ACHN (cell line): ENCODE data around the gene SMCO4.
"Not testable (repeated sequence)": the region's sequence is repeated elsewhere in the genome, so short reads cannot be mapped to it uniquely, and the experiment has no call there.

Source experiments
- DNase-seq: peaks from one replicate; pipeline ENCODE4 v3.0.0-alpha.2; 2015
- in situ Hi-C: cut with HindIII; loops from 2 replicates; pipeline ENCODE4 v1.10.0; 2017; ENCODE audit warnings: low sequenced_read_pairs, low pct_ligation_motif_present, low pct_unique_long_range_greater_than_20kb

SMCO4 gene

DNA sequence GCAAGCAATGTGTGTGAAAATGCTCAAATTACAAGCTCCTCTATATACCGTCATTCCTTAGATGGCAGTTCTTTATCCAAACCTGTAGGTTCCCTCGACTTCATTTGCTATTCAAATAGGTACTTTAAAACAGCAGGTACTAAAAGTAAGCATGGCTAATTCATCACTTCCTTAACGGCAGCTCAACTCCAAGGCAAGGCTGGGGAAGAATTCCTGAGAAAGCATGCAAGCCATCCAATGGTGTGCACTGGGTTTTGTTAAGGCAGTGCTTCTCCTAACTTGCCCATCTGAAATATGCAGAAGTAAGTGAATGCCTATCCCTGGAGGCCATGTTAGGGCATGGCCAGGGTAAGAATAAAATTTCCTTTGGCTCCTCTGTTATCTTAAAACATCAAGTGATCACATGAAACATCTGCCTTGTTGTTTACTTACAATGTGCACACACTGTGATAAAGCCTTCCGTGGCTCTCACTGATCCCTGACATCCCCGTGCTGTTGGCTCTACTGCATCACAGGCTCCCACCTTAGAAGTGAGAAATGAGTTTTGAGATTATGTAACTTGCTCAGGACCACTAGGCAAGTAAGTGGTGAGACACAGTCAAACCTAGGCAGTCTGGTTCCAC, 52.1 kb downstream of the SMCO4 start:
- DNase-seq: no peak
- in situ Hi-C loops: no loop called here

DNA sequence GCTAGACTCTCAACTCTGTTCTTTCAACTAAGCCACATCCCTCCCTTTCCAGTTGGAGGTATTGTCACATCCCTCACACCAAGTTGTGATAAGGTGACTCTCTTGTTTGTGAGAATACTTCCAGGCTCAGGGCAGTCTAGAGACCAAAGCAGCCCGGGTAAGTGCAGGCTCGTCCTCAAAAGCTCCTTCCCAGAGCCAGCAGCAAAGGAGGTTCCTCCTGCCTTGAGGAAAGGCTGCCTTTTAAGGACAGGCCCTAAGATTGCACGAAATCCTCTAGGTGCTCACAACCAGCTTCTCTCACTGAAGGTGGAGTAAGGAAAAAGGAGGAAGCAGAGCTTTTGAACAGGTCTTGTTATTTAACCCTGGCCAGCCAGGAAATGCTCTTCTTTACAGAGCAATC, 53.4 kb downstream of the SMCO4 start:
- DNase-seq: no peak
- in situ Hi-C loops: no loop called here

DNA sequence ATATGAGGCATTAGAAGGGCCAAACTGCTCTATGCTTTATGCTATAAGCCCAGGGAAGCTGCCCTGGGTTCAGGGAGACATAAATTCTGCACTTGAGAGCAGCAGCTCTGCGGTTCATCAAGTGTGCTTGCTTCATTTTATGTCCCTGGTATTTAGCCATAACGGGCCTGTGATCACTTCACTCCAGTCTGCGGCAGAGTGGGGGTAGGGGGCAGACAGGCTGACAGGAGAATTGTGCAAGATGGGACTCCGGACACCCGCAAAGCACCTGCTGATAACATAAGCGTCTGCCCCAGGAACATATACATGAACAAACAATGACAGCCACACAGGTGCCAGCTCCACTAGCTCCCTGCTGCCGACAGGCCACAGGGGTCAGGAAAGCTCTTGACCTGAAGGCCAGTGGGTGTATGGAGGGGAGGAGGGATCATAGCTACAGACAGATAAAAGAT, 56.1 kb downstream of the SMCO4 start:
- DNase-seq: no peak
- in situ Hi-C loops: no loop called here

DNA sequence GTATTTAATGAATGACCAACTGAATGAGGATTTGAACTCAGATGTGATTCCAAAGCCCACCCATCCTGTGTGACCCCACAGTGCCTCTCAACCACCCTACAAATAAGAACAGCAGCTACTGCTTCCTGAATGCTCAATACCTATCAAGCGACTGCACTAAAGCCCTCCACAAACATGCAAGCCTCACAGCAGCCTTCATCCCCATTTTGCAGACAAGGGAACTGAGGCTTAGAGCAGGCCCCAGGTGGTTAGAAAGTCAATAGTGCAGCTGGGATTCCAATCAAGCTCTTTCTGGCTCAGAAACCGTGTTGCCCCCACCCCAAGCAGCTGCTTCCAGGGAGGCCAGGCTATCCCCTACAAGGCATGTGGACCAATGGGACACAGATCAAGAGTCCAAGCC, 57.2 kb downstream of the SMCO4 start:
- in situ Hi-C loops: no loop called here
- no peak for DNase-seq

DNA sequence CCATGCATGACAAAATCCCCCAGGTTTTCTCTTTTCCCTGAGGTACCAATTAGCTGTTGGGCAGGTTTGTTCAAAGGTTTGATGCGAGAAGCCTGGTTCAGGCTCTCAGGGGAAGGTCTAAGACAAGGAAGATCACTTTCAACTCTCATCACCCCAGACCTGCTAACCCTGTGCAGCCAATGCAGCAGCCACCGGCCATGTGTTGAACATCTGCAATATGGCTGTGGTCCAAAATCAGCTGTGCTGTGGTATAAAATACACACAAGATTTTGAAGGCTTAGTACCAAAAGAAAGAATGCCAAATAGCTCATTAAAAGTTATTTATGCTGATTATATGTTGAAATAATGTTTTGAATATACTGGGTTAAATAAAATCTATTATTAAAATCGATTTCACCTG, 58.5 kb downstream of the SMCO4 start:
- DNase-seq: no peak
- in situ Hi-C loops: no loop called here

DNA sequence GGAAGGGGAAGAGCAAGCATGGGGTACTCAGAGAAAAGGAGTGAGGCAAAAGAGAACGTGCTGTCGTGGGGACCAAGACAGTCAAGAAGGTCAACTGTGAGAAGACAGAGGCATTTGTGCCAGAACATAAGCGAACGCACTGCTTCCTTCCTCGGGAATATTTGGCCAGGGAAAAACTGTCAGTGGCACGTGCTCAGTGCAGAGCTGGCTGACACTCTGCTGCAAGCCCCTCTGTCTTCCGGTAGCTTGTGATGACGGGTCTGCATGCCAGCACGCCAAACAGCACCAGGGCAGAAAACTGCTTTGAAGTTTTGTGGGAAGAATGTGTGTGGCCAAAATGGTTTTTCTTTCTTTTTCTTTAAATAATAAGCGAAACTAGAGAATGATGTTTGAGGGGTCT, 60.6 kb downstream of the SMCO4 start:
- in situ Hi-C loops: no loop called here

DNA sequence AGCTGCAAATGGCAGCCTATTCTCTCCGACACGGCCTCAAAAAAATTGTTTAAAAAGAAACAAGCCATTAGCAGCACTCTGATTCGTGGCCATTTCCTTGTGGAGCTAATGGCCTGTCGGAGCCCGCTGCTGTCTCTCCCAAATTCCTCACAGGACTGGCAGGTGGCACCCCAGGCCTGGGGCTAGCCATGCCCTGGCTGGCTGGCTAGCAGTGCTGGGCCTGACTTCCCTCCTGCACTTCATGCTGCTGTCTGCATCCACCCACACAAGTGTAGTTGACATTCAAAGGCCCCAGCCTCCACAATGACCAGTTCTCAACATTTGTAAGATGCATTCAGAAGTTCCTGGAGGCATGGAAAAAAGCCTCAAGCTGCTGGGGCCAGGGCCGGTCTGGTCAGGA, 61.5 kb downstream of the SMCO4 start:
- in situ Hi-C loops: no loop called here
- no peak for DNase-seq

More for the DNA sequence above, 60.6 kb downstream of the SMCO4 start:
- DNase-seq: no peak

DNA sequence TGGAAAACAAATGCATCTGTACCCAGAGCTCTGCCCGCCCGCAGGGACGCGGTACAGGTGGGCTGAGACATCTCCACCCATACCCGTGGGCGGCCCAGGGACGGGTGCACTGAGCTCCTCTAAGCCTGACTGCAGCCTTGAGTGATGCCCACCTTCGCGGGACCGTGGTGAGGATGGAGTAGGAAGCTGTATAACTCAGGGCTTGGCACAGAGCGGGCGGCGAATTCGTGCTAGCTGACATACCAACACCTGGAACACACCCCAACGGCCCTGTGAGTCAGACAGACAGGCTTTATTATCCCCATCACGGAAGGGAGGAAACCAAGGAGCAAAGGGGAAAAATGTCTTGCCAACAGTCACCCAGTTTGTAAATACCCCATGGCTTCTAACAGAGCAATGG, 61.9 kb downstream of the SMCO4 start:
- DNase-seq: no peak
- in situ Hi-C loops: no loop called here

DNA sequence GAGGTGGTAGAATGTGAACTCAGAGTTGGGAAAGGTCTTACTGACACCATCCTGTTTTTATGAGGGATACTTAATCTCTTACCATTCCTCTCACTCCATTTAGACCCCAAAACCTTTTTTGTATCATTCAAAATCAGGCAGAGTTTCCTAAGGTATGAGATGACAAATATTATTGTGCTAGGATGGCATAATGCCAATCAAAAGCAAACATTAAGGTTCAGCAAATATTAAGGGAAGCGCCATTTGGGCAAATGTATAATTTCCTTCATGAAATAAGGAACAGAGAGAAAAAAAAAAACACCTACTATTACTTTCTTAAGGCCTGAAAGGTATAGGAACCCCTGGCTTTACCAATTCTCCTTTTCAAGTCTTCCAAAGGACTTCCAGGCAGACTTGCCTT, 62.4 kb downstream of the SMCO4 start:
- no peak for DNase-seq
- in situ Hi-C loops: no loop called here

DNA sequence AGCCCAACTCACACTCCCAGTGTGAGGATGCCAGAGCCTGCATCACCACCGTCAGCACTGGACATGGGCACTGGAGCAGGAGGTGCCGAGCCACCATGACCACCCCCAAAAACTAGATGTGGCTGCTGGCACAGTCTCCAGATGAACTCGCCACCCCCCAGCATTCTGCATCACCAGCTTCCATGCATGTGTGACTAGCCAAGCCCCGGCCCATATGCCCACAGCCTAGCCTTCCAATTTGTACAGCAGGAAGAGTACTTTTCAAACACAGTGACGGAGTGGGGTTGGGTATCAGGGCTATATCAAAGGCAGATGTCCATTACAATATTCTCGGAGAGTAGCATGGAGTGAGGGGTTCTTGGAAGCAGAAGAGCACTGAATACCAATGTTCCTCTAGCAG, 62.9 kb downstream of the SMCO4 start:
- DNase-seq: no peak
- in situ Hi-C loops: no loop called here

DNA sequence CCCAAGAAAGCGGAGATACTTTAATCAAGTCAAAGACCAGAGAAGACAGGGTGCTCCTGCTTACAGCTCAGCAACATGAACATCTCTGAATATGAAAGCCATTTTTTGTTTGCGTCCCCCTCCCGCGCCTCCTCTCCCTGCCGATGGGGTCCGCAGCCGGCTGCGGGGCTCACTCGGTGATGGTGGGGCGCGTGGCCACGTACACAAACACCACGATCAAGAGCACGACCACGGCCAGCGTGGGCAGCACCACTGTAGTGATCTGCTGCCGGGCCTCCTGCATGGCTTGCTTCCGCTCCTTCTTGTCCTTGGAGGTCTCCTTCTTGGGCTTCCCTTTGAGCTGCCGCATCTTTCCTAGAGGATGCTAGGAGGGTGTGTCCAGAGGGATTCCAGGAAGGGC, 64.3 kb downstream of the SMCO4 start:
- no peak for DNase-seq
- in situ Hi-C loops: no loop called here

DNA sequence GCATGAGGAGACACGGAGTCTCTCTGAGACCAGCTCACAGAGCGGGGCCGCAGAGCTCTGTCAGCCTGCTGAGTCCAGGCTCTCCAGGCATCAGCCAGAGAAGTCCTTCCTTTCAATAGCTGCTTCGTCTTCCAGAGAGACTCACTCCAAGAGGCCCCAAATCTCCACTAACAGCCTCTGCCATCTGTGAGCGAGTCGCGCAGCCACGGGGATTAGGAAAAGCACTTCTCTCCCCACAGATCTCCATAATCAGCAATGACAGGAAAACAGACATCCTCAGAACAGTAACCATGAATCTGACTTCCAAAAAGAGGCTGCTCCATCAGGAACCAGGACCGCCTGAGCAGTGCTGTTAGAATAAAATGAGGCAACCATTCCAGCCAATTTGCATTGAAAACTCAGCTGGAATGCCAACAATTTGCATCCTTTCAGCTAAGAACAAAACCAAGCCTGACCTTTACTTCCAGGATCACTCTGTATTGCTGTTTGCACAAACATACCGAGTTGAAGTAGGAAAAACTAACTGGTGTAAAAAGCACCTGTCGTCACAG, 65.4 kb downstream of the SMCO4 start:
- in situ Hi-C loops: no loop called here
- DNase-seq: no peak

DNA sequence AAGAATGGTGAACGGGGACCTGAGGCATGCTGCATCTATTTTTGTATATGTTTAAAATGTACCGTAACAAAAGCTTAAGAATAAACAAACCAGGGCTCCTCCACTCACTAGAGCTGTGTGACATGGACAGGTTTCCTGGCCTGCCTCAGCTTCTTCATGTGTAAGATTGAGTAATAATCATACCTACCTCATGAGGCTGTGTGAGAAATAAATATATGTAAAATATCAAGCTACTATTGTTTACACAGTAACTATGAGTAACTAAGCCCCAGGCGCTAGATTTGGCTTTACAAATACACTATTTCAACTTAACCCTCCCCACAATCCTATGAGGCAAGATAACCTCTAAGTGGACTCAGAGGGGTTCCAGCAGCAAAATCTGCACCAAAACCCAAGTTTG, 66.4 kb downstream of the SMCO4 start:
- DNase-seq: no peak
- in situ Hi-C loops: no loop called here

DNA sequence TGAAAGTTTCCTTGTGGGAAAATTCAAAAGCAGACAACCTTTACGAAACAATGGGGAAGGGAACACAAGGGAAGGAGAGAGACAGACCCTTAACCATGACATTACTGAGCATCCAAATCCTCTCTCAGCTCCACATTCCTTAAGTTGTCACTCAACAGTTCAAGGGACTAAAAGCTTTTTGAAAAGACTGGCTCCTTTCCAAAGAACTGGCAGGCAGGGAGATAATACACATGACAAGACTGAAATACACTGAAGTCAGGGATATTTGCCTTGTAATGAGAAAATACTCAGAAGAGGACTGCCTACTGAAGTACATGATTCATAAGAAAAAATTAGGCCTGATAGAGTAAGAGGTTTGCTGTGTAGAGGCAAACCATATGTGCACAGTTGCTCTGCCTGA, 69.1 kb downstream of the SMCO4 start:
- in situ Hi-C loops: no loop called here
- DNase-seq: no peak

DNA sequence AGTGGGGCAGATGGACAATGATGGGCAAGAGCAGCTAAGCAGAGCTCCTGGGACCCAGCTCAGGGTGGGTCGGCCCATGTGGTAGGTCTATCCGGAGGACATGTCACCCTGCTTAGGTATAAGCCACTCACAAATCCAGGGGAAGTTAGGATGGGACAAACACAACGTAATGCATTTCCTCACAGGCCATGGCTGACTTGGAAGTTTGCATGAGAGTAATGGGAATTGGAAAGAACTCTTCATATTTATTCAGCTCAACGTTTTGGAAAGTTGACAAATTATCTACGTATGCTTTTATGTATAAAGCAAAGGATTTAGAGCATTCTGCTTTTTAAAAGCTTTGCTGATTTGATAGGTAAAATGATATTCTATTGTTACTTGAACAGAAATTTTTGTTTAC, 74.9 kb downstream of the SMCO4 start:
- in situ Hi-C loops: no loop called here

DNA sequence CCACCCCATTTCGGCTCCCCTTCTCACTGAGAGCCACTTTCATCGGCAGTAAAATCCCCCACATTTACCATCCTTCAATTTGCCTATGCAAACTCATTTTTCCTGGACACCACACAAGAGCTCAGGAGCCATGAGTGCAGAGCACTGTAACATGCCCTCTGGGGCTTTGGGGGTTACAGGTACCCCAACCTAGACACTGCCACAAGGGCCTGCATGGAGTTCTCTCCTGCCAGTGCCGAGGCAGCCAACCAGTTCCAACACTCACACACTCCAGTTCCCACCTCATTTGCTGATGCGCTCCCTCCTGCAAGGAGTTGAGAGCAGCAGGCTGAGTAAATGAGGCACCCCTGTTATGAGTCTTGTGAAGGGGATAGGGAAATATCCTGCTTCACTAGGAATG, 76.1 kb downstream of the SMCO4 start:
- DNase-seq: no peak

More for the DNA sequence above, 74.9 kb downstream of the SMCO4 start:
- DNase-seq: no peak

DNA sequence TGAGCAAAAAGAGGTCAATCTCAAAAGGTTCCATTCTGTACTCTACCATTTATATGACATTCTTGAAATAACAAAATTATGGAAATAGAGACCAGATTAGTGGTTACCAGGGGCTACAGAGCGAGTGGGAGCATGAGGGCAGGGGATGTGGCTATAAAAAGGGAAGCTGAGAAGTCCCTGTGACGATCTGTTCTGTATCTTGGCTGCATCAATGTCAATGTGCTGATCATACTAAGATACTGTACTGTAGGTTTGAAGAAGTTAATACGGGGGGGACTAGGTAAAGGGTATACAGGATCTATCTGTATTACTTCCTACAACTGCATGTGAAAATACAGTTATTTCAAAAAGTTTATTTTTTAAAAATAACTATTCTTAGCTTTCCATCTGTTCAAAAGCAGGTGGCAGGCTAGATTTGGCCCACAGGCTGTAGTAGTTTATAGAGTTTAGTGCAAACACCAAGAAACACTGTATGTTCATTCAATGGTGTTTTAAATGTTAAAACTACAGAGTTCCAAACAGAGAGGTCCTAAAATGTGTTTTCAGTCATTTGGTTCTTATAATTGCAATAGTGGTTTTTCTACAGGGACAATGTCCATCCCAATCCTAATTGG, 78.2 kb downstream of the SMCO4 start:
- DNase-seq: no peak
- in situ Hi-C loops: no loop called here

More for the DNA sequence above, 76.1 kb downstream of the SMCO4 start:
- in situ Hi-C loops: no loop called here

DNA sequence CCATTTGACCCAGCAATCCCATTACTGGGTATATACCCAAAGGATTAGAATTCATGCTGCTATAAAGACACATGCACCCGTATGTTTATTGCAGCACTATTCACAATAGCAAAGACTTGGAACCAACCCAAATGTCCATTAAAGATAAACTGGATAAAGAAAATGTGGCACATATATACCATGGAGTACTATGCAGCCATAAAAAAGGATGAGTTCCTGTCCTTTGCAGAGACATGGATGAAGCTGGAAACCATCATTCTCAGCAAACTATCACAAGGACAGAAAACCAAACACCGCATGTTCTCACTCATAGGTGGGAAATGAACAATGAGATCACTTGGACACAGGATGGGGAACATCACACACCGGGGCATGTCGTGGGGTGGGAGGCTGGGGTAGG, 79.5 kb downstream of the SMCO4 start:
- in situ Hi-C loops, DNase-seq: not testable (repeated sequence)

DNA sequence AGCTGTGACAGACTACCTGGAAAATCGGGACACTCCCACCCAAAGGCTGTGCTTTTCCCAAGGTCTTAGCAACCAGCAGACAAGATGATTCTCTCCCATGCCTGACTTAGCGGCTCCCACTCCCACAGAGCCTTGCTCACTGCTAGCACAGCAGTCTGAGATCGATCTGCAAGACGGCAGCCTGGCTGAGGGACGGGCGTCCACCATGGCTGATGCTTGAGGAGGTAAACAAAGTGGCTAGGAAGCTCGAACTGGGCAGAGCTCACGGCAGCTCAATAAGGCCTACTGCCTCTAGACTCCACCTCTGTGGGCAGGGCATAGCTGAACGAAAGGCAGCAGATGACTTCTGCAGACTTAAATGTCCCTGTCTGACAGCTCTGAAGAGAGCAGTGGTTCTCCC, 84.9 kb downstream of the SMCO4 start:
- DNase-seq: no peak
- in situ Hi-C loops: no loop called here

DNA sequence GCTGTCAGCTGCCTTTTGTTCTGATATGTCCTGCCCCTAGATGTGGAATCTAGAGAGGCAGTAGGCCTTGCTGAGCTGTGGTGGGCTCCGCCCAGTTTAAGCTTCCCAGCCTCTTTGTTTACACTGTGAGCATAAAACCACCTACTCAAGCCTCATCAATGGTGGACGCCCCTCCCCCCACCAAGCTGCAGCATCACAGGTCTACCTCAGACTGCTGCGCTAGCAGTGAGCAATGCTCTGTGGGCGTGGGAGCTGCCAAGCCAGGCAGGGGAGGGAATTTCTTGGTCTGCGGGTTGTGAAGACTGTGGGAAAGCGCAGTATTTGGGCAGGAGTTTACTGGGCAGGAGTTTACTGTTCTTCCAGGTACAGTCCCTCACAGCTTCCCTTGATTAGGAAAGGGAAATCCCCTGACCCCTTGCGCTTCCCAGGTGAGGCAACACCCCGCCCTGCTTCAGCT, 98.5 kb downstream of the SMCO4 start:
- in situ Hi-C loops: no loop called here
- DNase-seq: no peak
